GM12874 (cell line): ENCODE results near the gene NUP37.
A peak's percentile ranks its signal among the peaks of the same experiment; 100 is the strongest.

ENCODE experiments used
- TF ChIP-seq, protein P1 (sequence below): IDR thresholded peaks from 2 replicates; pipeline ENCODE4 v1.5.1; 2011; ENCODE audit warnings: low read depth, mild to moderate bottlenecking, control low read depth, low read length, moderate library complexity; ENCODE audit not compliant: insufficient read depth

Gene NUP37

DNA sequence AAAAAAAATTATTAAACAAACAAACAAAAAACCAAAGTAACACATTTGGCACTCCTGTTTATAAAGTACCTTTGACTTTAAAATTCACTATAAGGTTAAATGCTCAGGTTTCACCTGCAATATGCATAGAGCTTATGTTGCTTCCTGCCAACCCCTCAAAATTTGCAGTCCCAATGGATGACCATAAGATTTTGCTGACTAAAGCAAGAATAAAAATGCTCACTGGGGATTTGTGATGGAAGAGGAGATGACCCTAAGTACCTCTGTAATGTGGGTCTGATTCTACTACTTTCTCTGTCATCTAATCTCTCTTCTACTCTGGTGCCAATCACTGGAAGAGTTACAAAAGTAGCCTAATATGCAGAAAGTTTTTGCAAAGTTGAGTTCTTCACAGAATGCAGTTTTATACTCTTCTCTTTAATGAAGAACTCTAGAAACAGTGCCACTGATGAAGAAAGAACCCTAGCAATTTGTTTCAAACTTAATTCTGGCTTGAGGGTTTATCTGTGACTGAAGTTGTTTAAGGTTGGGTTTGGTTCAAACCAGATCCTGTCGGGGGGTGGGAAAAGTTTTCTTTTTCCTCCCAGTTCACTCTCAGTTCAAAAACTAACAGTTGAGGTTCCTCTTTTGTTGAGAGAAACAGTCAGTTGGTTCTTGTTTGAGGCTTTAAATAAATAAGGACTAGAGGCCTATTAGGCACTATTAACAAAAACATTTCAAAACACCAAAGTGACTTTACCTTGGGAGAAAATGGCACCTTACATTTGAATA, 69.1 kb downstream of the NUP37 start:
- TF ChIP-seq, protein P1, sequence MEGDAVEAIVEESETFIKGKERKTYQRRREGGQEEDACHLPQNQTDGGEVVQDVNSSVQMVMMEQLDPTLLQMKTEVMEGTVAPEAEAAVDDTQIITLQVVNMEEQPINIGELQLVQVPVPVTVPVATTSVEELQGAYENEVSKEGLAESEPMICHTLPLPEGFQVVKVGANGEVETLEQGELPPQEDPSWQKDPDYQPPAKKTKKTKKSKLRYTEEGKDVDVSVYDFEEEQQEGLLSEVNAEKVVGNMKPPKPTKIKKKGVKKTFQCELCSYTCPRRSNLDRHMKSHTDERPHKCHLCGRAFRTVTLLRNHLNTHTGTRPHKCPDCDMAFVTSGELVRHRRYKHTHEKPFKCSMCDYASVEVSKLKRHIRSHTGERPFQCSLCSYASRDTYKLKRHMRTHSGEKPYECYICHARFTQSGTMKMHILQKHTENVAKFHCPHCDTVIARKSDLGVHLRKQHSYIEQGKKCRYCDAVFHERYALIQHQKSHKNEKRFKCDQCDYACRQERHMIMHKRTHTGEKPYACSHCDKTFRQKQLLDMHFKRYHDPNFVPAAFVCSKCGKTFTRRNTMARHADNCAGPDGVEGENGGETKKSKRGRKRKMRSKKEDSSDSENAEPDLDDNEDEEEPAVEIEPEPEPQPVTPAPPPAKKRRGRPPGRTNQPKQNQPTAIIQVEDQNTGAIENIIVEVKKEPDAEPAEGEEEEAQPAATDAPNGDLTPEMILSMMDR, result no peak

DNA sequence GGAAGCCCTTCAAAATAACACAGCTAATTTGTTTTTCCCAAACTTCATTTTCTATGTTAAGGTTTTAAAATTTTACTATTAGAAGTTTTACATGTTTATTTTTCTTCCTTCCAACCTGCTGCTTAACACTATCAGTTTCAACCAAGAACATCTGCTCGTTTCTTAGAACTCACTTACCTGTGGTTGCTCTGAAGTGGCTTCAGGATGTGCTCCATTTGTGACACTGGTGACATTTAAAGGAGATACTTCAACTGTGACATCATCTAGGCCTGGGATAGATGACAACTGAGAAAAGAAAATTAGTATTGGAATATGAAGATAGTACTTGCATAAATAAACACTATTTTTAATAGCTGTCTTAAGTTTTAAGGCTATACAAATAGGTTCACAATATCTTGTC, 76.0 kb downstream of the NUP37 start:
- TF ChIP-seq, protein P1, result no peak

DNA sequence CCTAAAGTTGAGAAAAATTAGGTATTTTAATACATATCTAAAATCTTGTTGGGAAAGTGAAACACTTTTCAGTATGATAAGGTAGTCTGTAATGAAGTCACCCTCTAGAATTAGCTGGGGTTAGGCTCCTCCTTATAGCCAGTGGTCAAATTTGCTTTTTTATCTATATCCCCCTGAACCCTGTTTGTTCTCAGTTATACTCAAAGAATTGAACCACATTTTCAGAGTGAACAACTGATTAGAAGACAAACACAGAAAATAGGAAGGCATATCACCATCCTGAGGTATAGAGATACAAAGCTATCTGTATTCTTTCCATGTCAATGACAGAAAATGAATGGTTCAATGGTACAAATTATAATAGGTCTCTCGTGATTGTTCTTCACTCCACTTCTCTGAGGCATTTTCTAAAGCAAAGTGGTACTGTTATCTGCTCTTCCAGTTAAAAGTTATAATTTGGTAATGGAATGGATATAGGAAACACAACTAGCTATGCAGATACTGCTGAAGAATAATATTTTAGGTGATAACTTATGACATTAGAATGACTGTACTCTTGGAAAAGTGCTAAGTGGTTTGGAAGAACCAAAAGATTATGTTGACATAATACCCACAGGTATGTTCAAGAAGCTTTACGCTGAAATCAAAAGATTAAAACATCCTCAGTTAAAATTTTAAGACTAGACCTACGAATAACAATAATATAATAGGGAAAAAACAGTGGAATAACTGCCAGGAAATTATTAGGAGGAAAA, 85.7 kb downstream of the NUP37 start:
- TF ChIP-seq, protein P1, result no peak

DNA sequence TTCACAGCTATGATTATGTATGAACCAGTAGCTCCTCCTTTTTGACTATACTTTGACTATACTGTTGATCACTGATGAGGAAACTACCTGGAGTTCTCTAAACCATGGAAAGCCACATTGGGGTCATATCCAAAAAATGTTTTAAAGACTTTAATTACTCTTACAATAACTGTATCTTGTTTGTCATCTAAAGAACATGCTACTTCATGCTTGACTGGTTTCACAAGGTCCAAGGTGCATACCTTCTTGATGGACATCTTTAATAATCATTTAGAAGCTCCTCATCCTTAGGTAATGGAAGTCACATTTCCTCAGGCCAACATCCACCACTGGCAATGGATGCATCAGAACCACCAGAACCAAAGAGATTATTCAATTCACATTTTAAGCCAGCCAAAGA, 88.1 kb downstream of the NUP37 start:
- TF ChIP-seq, protein P1, result no peak

DNA sequence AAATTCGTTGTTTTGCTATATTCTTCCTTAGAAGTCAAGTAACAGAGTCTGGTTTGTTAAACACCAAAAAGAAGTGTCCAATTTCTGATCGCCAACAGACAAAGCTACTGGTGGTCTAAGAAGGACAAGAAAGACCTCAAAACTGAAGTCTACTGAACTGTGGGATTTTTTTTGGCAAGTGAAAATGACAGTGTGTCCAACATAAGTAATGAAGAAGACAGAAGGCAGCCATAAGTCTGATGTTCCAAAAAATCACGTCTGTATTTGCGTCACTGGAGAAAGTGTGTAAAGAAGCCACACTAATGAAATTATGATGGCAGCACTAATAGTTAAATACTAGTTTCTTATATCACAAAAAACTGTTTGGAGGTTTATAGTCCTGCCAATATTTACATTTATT, 90.8 kb downstream of the NUP37 start:
- TF ChIP-seq, protein P1, result no peak

DNA sequence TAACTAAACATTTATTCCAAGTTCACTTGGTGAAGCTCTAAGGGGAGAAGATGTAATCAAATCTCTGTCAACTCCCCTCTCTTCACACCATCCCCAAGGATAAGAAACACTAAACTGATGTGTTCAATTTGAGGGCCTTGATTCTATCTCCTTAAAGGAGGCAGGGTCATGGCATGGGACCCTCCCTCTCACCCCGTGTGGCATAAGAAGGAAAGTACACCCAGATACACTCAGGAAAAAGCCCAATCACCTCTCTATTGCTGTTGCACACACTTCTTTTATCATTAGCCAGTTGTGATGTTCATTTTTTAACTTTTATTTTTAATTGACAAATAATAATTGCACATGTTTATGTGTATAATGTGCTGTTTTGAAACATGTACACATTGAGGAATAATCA, 93.2 kb downstream of the NUP37 start:
- TF ChIP-seq, protein P1, result peak; percentile 9; the same call in 1 of the 2 replicates

DNA sequence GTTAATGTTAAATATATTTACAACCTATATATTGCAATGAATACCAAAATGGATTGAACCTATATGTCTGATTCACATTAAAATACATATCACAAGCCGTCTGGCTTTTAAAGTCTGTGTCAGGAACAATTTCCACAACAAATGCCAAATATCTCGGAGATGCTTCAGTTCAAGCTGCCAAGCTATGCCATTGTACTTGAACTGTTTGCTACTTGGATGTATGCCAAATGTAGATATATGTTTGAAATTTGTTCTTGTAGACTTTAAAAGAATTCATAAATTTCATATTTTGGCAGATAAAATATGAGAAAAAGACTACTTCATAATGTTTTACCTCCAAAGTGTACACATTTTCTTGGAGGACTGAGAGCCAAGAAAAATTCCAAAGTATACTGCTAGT, 95.1 kb downstream of the NUP37 start:
- TF ChIP-seq, protein P1, result no peak
